ENCODE data around the gene CALR3.
"Not testable (repeated sequence)": the region's sequence is repeated elsewhere in the genome, so short reads cannot be mapped to it uniquely, and the experiment has no call there.

Gene CALR3

DNA sequence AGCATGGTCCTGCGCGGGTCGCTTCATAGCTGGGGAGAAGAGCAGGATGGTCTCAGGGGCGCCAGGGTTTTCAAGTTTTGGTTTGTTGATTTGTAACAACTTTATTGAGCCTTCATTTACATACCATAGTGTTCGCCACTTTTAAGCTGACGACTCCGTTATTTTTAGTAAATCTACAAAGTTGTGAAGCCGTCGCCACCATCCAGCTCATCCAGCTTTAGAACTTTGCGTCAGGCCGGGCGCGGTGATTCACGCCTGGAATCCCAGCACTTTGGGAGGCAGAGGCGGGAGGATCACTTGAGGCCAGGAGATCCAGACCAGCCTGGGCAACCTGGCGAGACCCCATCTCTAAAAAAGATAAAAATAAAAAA, 631 bp upstream of the CALR3 start:
- no peak for DNase-seq

DNA sequence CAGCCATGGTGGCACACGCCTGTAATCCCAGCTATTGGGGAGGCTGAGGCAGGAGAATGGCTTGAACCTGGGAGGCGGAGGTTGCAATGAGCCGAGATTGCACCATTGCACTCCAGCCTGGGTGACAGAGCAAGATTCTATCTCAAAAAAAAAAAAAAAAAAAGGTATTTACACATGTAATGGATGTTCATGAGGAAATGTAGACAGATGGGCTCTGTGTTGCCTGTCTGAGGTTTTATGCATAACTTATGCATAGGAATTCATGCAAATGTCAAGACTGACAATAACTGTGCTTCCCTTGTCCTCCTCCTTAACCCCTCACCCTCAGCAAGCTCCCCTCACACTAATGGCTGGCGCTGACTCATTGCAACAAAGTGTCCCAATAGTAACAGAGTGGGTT, 9.5 kb downstream of the CALR3 start:
- DNase-seq, result not testable (repeated sequence)

DNA sequence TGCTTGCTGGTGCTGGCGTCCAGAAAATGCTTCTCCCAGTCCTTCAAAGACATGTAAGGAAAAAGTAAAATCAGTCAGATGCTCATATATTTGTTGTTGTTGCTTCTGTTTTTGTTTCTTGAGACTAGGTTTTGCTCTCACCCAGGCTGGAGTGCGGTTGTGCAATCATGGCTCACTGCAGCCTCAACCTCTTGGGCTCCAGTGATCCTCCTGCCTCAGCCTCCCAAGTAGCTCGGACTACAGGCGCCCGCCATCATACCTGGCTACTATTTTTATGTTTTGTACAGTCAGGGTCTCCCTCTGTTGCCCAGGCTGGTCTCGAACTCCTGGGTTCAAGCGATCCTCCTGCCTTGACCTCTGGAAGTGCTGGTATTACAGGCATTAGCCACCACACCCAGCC, 13.2 kb downstream of the CALR3 start:
- no peak for DNase-seq

DNA sequence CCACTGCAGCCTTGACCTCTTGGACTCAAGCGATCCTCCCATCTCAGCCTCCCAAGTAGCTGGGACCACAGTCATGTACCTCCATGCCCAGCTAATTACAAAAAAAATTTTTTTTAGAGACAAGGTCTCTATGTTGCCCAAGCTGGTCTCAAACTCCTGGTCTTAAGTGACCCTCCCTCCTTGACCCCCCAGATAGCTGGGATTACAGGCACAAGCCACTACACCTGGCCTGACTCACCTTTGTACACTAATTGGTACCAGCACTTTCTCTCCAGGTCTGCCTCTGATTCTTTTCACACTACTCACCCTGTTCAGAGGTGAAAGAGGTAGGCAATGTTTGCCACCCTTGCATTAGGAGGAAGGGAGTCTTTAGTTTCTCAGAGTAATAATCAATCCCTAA, 18.7 kb downstream of the CALR3 start:
- DNase-seq, result no peak

DNA sequence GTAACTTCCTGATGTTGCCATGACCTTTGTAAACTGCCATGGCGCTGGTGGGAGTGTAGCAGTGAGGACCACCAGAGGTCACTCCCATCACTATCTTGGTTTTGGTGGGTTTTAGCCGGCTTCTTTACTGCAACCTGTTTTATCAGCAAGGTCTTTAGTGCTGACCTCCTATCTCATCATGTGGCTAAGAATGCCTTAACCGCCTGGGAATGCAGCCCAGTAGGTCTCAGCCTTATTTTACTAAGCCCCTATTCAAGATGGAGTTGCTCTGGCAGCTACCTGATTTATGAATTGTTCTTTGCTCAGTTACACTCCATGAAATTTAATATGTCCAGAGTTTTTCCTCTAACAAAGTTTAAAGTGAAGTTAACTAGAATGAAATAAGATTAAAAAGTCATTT, 19.6 kb downstream of the CALR3 start:
- DNase-seq, result no peak

DNA sequence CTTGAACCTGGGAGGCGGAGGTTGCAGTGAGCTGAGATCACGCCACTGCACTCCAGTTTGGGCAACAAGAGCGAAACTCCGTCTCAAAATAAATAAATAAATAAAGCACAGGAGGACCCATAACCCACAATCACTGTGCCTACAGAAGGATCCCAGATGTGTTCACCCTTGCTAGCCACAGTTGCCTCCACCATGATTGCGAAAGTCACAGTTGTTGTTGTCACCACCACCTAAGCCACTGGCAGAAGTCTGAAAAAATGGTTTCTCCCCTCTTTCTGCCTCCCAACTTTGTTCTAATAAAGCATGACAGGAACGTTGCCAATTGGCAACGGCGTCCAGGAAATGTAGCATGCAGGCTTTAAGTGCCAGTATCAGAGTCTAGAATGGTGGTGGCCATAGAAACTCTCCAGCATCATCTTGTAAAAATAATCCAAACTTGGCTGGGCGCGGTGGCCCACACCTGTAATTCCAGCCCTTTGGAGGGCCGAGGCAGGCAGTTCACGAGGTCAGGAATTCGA, 22.0 kb downstream of the CALR3 start:
- DNase-seq, result no peak

DNA sequence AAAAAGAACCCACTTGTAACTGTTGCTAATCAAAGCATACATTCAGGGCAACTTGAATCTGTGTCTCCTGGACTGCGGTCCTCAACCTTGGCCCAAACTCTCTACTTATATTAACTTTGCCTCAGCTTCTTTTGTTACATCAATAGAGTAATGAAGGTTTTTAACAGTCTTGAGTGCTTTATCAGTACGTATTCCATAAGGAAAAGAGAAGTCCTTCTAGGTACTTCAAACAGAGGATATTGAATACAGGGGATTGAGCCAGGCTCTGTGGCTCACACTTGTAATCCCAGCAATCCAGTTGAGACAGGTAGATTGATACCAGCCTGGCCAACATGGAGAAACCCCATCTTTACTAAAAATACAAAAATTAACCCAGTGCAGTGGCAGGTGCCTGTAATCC, 23.0 kb downstream of the CALR3 start:
- DNase-seq, result no peak

DNA sequence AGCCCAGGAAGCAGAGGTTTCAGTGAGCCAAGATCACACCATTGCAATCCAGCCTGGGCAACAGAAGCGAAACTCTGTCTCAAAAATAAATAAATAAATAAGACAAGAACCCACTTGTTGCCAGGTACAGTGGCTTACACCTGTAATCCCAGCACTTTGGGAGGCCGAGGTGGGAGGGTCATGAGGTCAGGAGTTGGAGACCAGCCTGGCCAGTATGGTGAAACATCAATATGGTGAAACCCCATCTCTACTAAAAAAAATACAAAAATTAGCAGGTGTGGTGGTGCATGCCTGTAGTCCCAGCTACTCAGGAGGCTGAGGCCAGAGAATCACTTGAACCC, 23.4 kb downstream of the CALR3 start:
- not testable (repeated sequence) for DNase-seq

DNA sequence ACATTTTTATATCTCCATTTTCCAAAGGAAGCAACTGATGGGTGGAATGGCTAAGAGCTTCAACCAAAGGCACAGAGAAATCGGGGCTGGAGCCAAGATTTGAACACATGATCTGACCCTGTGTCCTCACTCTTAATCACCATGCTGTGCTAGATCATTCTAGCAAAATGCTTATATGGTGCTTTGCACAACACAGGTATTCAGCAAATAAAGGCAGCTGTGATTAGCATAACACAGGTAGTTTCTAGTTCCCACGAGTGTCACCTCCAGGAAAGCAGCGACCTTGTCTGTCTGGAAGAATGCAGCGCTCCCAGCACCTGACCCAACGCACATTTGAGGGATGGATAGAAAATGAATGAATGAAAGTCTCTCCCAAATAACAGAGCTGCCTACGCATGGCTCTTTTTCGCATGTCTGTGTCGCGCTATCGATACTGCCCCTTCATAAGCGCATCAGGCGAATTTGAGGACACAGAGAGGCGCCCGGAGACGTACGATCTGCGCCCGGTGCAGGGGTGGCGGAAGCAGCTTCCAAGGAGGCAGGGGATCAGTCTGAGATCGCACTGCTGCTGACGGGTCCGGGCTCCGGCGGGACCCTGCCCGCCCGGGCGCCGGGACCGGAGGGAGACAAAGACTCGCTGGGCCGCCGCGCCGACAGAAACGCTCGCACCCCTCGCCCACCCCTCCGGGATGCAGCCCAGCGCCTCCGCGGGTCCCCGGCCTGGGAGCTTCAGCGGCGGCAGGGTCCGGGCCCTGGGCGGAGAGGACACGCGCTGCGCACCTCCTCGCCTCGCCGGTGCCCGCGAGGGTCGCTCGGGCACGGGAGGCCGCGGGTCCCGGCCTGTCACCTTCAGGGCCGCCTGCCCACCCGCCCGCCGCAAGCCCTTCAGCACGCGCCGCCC, 24.8 kb downstream of the CALR3 start:
- no peak for DNase-seq

DNA sequence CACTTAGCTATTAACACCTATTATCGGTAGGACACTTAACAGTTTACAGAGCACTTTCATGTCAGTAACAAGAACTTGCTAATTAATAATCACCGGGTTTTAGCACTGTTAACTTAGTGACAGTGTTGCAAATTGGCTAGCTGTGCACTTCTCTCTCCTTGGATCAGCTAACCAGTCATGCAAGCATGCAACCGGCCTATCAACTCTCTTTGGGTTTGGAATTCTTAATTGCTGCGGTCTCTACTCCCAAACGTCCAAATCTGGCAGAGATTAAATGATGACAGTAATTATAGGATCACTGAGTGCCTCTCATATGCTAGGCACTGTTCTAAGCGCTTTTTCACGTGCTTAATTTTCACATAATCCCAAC, 25.4 kb downstream of the CALR3 start:
- DNase-seq, result no peak

DNA sequence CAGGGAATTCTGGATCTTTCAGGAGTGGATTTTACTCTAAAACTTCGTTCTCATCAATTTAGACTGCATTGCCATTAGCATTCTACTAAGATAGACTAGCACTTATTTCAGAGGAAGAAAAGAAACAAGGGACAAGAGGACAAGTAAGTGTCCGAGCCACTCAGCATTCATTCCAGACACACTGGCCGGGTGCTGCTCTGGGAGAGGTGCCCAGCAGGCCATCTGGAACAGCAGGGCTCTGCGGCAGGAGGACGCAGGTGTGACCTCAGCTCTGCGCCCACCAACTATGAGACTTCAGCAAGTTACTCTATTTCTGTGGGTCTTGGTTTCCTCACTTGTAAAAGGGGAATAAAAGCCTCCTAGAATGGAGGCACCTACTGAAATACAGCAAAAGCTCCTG, 28.4 kb downstream of the CALR3 start:
- no peak for DNase-seq

DNA sequence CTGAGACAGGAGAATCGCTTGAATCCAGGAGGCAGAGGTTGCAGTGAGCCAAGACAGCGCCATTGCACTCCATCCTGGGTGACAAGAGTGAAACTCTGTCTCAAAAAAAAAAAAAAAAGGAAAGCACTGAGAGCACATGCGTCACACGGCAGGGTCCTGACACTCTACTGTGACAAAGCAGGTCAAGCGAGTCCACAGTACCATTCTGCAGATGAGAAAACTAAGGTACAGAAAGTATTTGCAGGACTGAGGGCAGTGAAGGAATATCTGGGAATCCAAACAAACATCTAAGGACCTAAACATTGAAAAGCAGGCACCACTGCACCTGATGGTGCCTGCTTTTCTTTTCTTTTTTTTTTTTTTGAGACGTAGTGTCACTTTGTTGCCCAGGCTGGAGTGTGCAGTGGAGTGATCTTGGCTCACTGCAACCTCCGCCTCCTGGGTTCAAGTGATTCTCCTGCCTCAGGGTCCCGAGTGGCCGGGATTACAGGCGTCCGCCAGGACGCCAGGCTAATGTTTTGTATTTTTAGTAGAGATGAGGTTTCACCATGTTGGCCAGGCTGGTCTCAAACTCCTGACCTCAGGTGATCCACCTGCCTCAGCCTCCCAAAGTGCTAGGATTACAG, 29.1 kb downstream of the CALR3 start:
- DNase-seq, result not testable (repeated sequence)

DNA sequence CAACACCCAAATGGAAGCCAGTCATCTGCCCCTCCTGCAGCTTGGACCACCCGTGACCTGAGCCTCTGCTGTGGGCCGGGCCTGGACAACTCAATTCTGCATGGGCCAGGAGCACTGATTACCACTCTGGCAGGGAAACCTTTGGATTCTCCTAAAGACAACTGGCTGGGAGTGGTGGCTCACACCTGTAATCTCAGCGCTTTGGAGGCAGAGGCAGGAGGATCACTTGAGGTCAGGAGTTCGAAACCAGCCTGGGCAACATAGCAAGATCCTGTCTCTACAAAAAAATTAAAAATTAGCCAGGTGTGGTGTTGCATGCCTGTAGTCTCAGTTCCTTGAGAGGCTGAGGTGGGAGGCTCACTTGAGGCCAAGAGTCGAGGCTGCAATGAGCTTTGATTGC, 30.7 kb downstream of the CALR3 start:
- DNase-seq, result no peak

DNA sequence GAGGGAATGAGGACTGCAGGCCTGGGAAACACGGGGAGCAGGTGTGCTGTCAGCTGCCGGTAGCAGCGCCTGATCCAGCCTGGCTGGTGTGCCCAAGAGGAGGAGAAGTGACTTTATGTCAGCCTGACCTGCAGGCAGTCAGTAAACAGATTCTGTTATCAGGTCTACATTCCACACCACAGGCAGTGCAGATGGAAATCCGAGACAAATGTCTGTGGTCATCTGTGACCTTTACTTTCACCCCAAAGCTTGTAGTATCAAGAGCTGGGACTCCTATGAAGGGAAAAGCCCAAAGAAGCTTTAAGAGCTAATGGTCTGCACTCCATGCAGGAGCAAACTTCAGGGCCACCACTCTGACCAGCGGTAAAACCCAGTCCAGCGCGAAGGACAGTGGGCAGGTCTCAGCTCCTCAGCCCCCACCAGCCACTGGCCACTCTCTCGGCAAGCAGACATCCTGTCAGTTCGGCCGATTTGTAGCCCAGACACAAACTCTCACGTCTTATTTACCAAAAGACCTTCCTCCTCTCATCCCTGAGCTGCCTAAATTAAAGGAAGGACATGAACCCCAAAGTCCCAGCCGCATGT, 31.9 kb downstream of the CALR3 start:
- no peak for DNase-seq

DNA sequence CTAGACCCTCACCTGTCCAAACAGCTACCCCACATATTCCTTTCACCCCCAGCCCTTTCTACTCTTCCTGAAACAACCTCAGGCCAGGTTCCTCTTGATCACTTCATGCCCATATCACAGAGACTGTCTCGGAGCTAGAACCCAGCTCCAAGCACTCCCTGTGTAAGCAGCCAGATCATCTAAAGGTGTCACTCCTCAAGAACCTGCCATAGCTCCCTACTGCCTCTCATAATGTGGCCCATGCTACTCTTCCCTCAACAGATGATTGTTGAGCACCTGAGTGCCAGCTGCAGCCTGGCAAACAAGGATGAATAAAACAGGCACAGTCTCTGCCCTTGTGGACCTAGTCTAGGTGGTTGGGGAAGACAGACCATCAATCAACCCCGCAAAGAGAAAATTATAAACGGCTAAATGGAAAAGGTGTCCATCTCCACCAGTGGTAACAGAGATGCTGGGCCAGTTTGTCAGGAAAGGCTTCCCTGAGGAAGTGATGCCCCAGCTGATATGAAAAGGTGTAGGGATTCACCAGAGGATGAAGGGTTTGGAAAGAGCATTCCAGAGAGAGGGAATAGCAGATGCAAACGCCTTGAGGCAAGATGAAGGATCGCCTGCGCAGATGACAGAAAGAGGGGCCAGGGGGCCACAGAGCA, 32.5 kb downstream of the CALR3 start:
- no peak for DNase-seq

DNA sequence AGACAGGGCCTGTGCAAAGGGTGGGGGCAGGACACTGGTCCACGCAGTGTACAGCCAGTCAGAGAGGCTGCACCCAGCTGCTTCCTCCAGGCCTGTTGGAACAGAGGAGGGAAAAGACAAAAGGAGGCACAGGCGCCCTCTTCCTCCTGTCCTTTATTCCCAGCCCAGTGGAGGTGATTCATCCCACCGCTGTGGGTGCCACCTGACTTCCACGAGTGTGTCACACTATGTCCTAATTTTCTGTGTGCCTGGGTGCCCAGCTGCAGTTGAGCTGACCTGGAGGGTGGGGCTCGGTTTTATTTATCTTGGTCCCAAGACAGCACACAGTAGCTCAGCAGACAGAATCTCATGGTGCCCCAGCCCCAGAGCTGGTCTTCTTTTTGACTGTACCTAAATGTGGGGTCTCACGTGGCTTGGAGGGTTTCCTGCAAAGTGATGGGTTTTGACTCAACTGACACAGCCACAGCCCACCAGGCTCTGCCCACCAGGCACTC, 33.2 kb downstream of the CALR3 start:
- DNase-seq, result no peak

DNA sequence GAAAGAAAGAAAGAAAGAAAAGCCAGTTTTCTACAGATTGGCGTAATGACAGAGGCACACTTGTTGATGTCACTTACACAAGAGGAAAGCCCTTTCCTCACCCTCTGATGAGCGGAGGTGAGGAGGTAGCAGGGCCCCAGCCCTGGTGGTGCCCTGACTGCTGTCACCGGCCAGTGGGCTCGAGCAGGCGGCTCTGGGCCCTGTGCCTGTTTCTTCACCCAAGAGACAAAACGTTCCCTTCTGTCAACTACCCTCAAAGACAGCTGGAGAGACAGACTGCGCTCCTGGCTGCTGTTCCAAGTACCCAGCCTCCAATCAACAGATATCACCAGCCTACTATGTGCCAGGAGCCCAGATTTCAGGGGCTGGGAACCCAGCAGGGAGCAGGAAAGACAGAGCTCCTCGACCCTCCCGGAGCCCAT, 34.3 kb downstream of the CALR3 start:
- DNase-seq, result no peak

DNA sequence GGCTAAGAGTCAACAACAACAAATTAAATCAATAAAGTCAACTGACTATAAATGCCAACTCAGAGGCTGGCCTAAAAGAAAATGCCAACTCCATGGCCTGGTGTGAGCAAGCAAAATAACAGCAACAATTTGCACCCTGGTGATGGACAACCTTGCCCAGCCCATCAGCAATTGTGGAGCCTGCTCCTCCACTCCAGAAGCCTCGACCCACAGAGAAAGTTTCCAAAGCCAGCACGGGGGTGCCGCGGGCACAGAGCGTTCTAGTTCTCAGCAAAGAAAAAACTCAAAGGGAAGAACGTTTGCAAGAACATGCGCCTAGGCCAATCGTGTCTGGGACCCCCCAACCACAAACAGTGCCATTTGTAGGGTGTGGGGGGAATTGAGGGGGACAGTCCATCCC, 35.5 kb downstream of the CALR3 start:
- no peak for DNase-seq

DNA sequence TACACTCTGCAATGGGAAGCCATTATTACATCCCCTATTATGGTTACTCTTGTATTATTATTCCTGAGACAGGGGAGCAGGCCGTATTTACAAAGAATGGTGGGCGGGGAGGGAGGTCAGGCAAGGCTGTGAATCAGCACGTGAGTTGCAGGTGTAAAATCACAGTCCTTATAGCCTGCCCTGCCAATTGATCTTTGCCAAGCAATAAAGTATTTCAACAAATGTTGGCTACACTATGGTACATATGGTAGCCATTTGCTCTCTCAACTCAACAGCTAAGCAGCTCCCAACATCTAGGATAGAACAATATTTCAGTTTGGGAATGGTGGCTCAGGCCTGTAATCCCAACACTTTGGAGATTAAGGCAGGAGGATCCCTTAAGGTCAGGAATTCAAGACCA, 36.3 kb downstream of the CALR3 start:
- DNase-seq, result no peak

DNA sequence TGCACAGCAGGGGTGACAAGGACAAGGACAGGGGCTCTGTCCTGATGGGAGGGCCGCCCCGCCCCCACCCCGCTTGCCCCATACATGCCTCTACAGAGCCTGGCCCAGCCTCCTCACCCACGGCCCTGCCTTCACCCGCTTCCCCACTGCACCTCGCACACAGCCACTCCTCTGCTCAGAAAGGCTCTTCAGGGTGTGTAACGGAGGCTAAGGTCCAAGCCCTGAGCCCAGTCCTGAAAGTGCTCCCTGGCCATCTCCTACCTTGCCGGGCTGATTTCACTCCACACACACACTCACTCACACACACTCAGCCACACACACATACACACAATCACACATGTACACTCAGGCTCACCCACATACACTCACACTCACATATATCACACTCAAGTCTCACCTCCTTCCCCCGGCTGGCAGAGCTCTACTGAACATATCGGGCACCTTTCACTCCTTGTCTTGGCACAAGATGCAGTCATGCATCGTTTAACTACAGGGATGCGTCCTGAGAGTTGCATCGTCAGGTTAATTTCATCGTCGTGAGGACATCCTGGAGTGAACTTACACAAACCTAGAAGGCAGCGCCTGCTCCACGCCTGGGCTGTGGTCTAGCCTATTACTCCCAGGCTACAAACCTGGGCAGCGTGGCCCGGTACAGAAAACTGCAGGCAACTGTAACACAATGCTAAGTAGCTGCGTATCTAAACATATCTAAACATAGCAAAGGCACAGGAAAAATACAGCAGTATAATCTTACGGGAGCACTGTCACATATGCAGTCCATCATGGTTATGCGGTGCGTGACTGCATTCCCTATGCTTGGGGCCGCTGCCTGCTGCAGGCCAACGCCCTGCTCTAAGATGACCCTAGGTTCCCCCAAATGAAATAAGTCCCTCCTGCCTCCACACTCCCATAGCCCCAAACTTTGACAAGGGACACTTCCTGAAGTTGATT, 37.3 kb downstream of the CALR3 start:
- no peak for DNase-seq

DNA sequence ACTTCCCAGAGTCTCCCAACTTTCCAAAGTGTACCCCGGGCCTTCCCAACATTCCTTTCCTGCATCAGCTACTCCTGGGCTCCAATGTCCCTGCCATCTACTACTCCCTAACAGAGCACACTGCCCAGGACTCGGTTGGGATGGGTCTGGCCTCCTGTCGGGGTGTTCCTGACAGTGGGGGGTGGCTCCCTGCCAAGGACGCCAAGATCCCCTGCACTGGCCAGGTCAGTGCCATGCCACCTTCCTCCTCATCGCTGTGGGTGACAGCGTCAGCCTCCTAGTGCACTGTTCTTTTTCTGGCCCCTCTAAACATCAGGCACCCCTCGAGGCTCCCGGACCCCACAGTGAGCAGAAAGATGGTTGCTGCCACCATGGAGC, 38.0 kb downstream of the CALR3 start:
- no peak for DNase-seq

DNA sequence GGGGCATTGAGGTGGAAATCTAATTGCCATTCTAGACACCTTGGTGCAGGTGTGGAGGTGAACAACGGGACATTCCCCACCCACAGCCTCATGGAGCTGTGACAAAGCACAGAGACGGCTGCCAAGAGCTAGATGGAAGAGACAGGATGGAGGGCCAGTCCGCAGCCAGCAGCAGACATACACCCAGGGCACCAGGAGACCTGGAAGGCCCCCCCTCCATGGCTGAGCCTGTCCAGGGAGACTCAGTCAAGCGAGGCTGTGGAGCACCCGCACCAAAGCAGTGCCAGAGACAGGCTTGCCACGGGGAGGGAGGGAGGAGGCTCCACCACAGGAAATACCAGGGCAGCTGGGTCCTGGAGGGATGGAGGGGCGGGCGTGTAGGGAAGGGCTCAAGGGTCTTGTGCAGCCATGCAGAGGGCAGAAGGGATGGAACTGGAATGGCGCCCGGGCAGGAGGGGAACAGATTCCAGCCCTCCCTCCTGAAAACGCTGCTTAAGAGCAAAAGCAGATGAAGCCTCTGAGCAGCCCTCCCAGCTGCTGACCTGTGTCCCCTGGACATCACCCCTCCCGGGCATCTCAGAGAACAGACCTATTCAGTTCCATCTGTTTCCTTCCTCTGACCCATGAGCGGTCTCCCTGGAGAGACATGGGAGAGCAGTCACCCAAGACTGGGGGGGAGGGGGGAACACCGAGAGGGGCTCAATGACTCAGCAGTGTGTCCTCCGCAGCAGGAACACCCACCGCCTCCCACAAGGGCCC, 38.6 kb downstream of the CALR3 start:
- no peak for DNase-seq
